ENCODE results near the gene SMIM3. TPM values are rescaled to one million over a fixed set of nuclear protein-coding genes. Genes with fewer than 3 reads are reported as not detected.
A peak's percentile ranks its signal among the peaks of the same experiment; 100 is the strongest.

SMIM3 gene
- polyA plus RNA-seq, 1 donor: 7.0 TPM

GRCh38 chr5:150765011-150765798 lies 13.4 kb upstream of the SMIM3 start:
- DNase-seq (ENCODE audit: low read depth): no peak

GRCh38 chr5:150765799-150766169 lies 12.8 kb upstream of the SMIM3 start:
- no peak for DNase-seq (ENCODE audit: low read depth)

- DNase-seq (ENCODE audit: low read depth): no peak
These were observed 12.3 kb upstream of the SMIM3 start for GRCh38 chr5:150766251-150766650.

- DNase-seq (ENCODE audit: low read depth): no peak
These were observed 7.3 kb upstream of the SMIM3 start for GRCh38 chr5:150771034-150771795.

GRCh38 chr5:150774145-150774544 lies 4.4 kb upstream of the SMIM3 start:
- DNase-seq (ENCODE audit: low read depth): no peak

- DNase-seq (ENCODE audit: low read depth): no peak
These were observed 872 bp upstream of the SMIM3 start for GRCh38 chr5:150777685-150778084.

- no peak for DNase-seq (ENCODE audit: low read depth)
These were observed 455 bp upstream of the SMIM3 start for GRCh38 chr5:150778088-150778516.

- no peak for DNase-seq (ENCODE audit: low read depth)
These were observed 1.0 kb downstream of the SMIM3 start for GRCh38 chr5:150779397-150780186.

- DNase-seq (ENCODE audit: low read depth): no peak
These were observed 1.7 kb downstream of the SMIM3 start for GRCh38 chr5:150780187-150780692.

GRCh38 chr5:150780816-150781221 lies 2.3 kb downstream of the SMIM3 start:
- no peak for DNase-seq (ENCODE audit: low read depth)

GRCh38 chr5:150781706-150782614 lies 3.4 kb downstream of the SMIM3 start:
- DNase-seq (ENCODE audit: low read depth): no peak

- no peak for DNase-seq (ENCODE audit: low read depth)
These were observed 4.3 kb downstream of the SMIM3 start for GRCh38 chr5:150782850-150783249.

- peak; percentile 82 for DNase-seq (ENCODE audit: low read depth)
These were observed 4.9 kb downstream of the SMIM3 start for GRCh38 chr5:150783422-150783928.

GRCh38 chr5:150785950-150786349 lies 7.4 kb downstream of the SMIM3 start:
- no peak for DNase-seq (ENCODE audit: low read depth)

- no peak for DNase-seq (ENCODE audit: low read depth)
These were observed 8.3 kb downstream of the SMIM3 start for GRCh38 chr5:150786876-150787275.

- no peak for DNase-seq (ENCODE audit: low read depth)
These were observed 9.1 kb downstream of the SMIM3 start for GRCh38 chr5:150787656-150788055.

GRCh38 chr5:150788977-150789376 lies 10.4 kb downstream of the SMIM3 start:
- DNase-seq (ENCODE audit: low read depth): no peak

GRCh38 chr5:150789450-150789849 lies 10.9 kb downstream of the SMIM3 start:
- DNase-seq (ENCODE audit: low read depth): no peak

GRCh38 chr5:150789943-150790611 lies 11.5 kb downstream of the SMIM3 start:
- no peak for DNase-seq (ENCODE audit: low read depth)

GRCh38 chr5:150791536-150791935 lies 13.0 kb downstream of the SMIM3 start:
- no peak for DNase-seq (ENCODE audit: low read depth)

Measured in forelimb muscle (tissue), 1 donor.